ENCODE measurements around the gene NSFL1C. TPM values are rescaled to one million over a fixed set of nuclear protein-coding genes. Genes with fewer than 3 reads are reported as not detected.

Gene NSFL1C
- total and polyA plus RNA-seq, 3 donors from 2014 or later, result 61.8 to 107 (median 63.9) TPM

GRCh38 chr20:1507276-1507675, 40.6 kb upstream of the NSFL1C start:
- WGBS, 2 donors, result 82 to 89% methylated on average over 2 to 3 of the region's 3 CpGs
- intact Hi-C loops (cut with DNase I; ENCODE audit: low total_unique reads), result no loop called here
- no peaks in the 10 kb centered on the region for H3K4me1 ChIP-seq
- H3K27ac ChIP-seq, result no peak overlapping the region
- DNase-seq, result no peak
- H3K9me3 ChIP-seq, result no peaks in the 10 kb centered on the region
- no peak overlapping the region for H3K4me3 ChIP-seq
- TF ChIP-seq CTCF (IDR thresholded peaks at IDR 0.05), result no peak
- TF ChIP-seq POLR2A (IDR thresholded peaks at IDR 0.05), result no peak
- H3K36me3 ChIP-seq (ENCODE audit: low read depth, missing control alignments), result no peaks in the 10 kb centered on the region
- no peaks in the 10 kb centered on the region for H3K27me3 ChIP-seq

DNA sequence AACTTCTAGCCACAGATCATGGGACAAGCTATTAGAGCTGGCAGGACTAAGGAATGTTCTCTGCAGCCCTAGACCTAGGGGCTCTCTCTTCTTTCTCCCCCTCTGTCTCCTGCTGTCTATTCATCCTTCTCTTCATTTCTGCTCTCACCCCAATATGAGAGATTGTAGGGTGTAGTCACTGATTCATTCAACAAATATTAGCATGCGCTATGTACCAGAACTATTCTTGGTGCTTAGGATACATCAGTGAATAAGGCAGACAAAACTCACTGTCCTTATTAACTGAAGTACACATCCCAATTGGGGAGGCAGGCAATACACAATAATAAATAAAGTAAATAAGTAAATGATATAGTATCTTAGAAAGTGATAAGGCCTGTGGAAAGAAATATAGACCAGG, 39.2 kb upstream of the NSFL1C start:
- no peaks in the 10 kb centered on the region for H3K4me1 ChIP-seq
- 65 to 95% methylated on average over 1 of the region's 1 CpG for WGBS, 2 donors
- no peak for TF ChIP-seq CTCF (IDR thresholded peaks at IDR 0.05)
- no peak for TF ChIP-seq POLR2A (IDR thresholded peaks at IDR 0.05)
- intact Hi-C loops (cut with DNase I; ENCODE audit: low total_unique reads), result no loop called here
- H3K27ac ChIP-seq, result no peak overlapping the region
- no peaks in the 10 kb centered on the region for H3K27me3 ChIP-seq
- no peak for DNase-seq
- H3K9me3 ChIP-seq, result no peaks in the 10 kb centered on the region
- H3K36me3 ChIP-seq (ENCODE audit: low read depth, missing control alignments), result no peaks in the 10 kb centered on the region
- H3K4me3 ChIP-seq, result no peak overlapping the region

DNA sequence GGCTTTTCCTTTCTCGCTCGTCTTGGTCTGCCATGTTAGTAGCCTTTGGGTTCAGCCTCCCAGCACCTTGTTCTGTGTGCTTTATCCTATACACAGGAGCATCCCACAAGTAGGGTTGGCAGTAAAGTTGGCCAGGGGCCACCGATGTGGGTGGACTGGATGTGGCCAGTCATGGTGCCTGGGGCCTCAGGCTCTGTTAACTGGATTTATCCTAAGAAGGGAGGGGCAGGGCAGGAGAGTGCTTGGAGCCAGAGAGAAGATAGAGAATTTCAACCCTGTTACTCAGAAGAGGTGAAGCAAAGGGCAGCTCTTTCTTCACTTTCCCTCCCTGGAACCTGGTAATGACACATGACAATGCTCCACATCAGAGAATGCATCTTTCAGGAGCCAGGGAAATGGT, 38.7 kb upstream of the NSFL1C start:
- Histone ChIP-seq H3K4me3 (no peak overlapping the region), H3K36me3 (ENCODE audit: low read depth, missing control alignments) (no peaks in the 10 kb centered on the region), H3K27me3 (no peaks in the 10 kb centered on the region), H3K9me3 (no peaks in the 10 kb centered on the region), H3K4me1 (no peaks in the 10 kb centered on the region), H3K27ac (no peak overlapping the region)
- 77 to 78% methylated on average over 3 of the region's 3 CpGs for whole genome bisulfite sequencing, 2 donors
- intact Hi-C loops (cut with DNase I; ENCODE audit: low total_unique reads), result no loop called here
- TF ChIP-seq POLR2A (IDR thresholded peaks at IDR 0.05) (no peak), CTCF (IDR thresholded peaks at IDR 0.05) (no peak)
- no peak for DNase-seq

DNA sequence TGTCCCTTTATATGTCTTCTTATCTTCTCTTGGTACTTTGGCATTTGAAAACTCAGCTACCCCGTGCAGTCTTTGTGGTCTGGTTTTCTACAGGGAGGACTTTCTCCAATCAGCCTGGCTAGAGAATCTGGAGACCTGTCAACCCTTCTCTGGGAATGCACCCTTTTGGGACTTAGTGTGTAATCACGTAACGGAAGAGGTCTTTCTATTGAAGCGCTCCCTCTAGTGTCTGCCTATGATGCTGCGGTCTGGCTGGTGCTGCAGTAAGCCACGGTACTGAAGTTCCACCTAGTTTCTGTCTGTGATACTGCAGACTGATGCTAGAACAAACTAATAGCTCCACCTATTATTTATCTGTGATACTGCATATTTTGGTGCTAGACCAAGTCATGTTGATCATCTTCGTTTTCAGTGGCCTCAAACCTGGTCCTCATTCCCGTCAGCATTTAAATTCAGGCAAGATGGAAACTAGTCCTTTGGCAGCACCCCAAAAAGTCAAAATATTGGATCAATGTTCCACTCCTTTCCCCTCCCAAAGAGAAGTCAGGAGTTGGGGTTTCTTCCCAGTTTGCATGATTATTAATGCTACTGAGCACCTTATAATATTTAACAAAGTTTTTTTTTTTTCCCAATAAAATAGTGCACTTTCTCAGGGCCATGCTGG, 37.0 kb upstream of the NSFL1C start:
- 16 to 18% methylated on average over 8 of the region's 8 CpGs for WGBS, 2 donors
- Histone ChIP-seq H3K4me1 (no peaks in the 10 kb centered on the region), H3K9me3 (no peaks in the 10 kb centered on the region), H3K4me3 (no peak overlapping the region), H3K36me3 (ENCODE audit: low read depth, missing control alignments) (no peaks in the 10 kb centered on the region), H3K27me3 (no peaks in the 10 kb centered on the region), H3K27ac (no peak overlapping the region)
- peak; percentile 85 for DNase-seq
- intact Hi-C loops (cut with DNase I; ENCODE audit: low total_unique reads), result no loop called here
- no peak for TF ChIP-seq POLR2A (IDR thresholded peaks at IDR 0.05)
- peak; percentile 56 to 64 (median 59) for TF ChIP-seq CTCF (IDR thresholded peaks at IDR 0.05)

GRCh38 chr20:1500496-1500895, 33.8 kb upstream of the NSFL1C start:
- Histone ChIP-seq H3K27me3 (no peaks in the 10 kb centered on the region), H3K9me3 (no peaks in the 10 kb centered on the region), H3K27ac (no peak overlapping the region), H3K4me1 (no peaks in the 10 kb centered on the region), H3K4me3 (no peak overlapping the region), H3K36me3 (ENCODE audit: low read depth, missing control alignments) (no peaks in the 10 kb centered on the region)
- no peak for TF ChIP-seq POLR2A (IDR thresholded peaks at IDR 0.05)
- intact Hi-C loops (cut with DNase I; ENCODE audit: low total_unique reads), result no loop called here
- DNase-seq, result no peak
- WGBS, 2 donors, result 34 to 54% methylated on average over 3 of the region's 3 CpGs
